ENCODE measurements around the gene ABCA13. TPM values are rescaled to one million over a fixed set of nuclear protein-coding genes. Genes with fewer than 3 reads are reported as not detected.

Gene ABCA13
- total RNA-seq, 6 experiments from 2014 or later: 0.43 to 2.6 (median 0.84) TPM

GRCh38 chr7:48213226-48213625 is 42.0 kb downstream of the ABCA13 start:
- Histone ChIP-seq H3K36me3 (no peaks in the 10 kb centered on the region), H3K4me1 (no peaks in the 10 kb centered on the region), H3K4me3 (no peak overlapping the region), H3K27me3 (no peaks in the 10 kb centered on the region), H3K27ac (no peak overlapping the region), H3K9me3 (no peaks in the 10 kb centered on the region)
- DNase-seq (no peak), ATAC-seq (no peak)
- intact Hi-C loops (cut with DNase I): no loop called here
- no peak for TF ChIP-seq POLR2A (IDR thresholded peaks at IDR 0.05)
- no peak for TF ChIP-seq CTCF (IDR thresholded peaks at IDR 0.05)
- WGBS (ENCODE audit: insufficient coverage, low coverage, low lambda C conversion rate, missing lambda C conversion rate): 60% methylated on average over 1 of the region's 1 CpG

DNA sequence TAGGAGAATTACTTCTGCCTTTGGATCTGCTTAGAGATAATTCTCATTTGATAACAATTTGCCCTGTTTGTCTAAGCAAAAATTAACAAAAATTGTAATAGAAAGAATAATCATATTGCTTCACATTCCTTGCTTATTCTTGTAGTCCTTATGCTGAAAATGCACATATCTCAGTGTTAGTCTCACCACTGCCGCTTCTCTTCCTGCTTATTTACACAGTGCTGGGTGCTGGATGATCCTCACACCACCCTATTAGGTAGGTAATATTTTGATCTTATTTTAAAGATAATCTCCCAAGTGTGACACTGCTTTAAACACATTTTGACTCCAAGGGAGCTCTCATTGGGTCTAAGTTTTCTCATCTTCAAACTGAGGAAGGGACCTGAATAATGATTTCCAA is 46.0 kb downstream of the ABCA13 start:
- TF ChIP-seq CTCF (IDR thresholded peaks at IDR 0.05): no peak
- TF ChIP-seq POLR2A (IDR thresholded peaks at IDR 0.05): no peak
- WGBS (ENCODE audit: insufficient coverage, low coverage, low lambda C conversion rate, missing lambda C conversion rate): 85% methylated on average over 1 of the region's 1 CpG
- H3K4me1 ChIP-seq: no peaks in the 10 kb centered on the region
- H3K27ac ChIP-seq: no peak overlapping the region
- no peak for DNase-seq
- H3K27me3 ChIP-seq: no peaks in the 10 kb centered on the region
- no peaks in the 10 kb centered on the region for H3K9me3 ChIP-seq
- no peaks in the 10 kb centered on the region for H3K36me3 ChIP-seq
- no peak overlapping the region for H3K4me3 ChIP-seq
- no peak for ATAC-seq
- intact Hi-C loops (cut with DNase I): no loop called here

DNA sequence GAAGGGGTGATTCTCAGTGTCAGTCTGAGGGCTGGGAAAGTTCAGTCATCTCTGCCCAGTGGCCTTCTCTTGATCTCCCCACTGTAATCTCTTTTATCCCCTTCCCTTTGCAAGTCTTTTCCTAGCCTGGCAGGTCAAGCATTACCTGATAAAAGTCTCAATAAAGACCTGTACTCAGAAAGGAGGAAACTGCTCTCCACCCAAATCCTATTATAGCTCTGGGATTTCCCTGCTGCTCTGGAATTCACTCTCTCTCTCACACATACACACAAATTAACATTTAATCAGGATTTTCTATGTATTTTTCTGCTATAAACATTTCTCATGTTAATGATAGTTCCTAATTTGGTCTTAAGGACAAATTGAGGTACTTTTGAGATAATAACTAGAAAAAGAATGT is 46.5 kb downstream of the ABCA13 start:
- Histone ChIP-seq H3K9me3 (no peaks in the 10 kb centered on the region), H3K27me3 (no peaks in the 10 kb centered on the region), H3K27ac (no peak overlapping the region), H3K4me3 (no peak overlapping the region), H3K4me1 (no peaks in the 10 kb centered on the region), H3K36me3 (no peaks in the 10 kb centered on the region)
- TF ChIP-seq CTCF (IDR thresholded peaks at IDR 0.05) (no peak), POLR2A (IDR thresholded peaks at IDR 0.05) (no peak)
- intact Hi-C loops (cut with DNase I): no loop called here
- no peak for ATAC-seq
- no peak for DNase-seq

GRCh38 chr7:48224042-48224441 is 52.8 kb downstream of the ABCA13 start:
- Histone ChIP-seq H3K4me3 (no peak overlapping the region), H3K9me3 (no peaks in the 10 kb centered on the region), H3K36me3 (no peaks in the 10 kb centered on the region), H3K27me3 (no peaks in the 10 kb centered on the region), H3K4me1 (no peaks in the 10 kb centered on the region), H3K27ac (no peak overlapping the region)
- ATAC-seq (no peak), DNase-seq (no peak)
- no CpG with 5 or more reads among the region's 2 CpGs for WGBS (ENCODE audit: insufficient coverage, low coverage, low lambda C conversion rate, missing lambda C conversion rate)
- intact Hi-C loops (cut with DNase I): no loop called here
- TF ChIP-seq POLR2A (IDR thresholded peaks at IDR 0.05) (no peak), CTCF (IDR thresholded peaks at IDR 0.05) (no peak)

DNA sequence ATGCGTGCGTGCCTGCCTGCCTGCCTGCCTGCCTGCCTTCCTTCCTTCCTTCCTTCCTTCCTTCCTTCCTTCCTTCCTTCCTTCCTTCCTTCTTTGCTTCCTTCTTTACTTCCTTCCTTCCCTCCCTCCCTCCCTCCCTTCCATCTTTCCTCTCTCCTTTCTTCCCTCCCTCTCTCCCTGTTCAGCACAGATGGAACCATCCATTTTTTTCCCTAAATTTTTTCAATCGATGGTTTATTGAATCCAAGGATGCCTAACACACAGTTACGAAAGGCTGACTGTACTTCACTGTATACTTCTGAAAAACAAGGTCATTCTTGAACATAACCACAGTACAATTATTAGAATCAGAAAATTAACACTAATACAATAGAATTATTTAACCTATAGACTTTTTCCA is 53.8 kb downstream of the ABCA13 start:
- intact Hi-C loops (cut with DNase I): no loop called here
- TF ChIP-seq POLR2A (IDR thresholded peaks at IDR 0.05): no peak
- TF ChIP-seq CTCF (IDR thresholded peaks at IDR 0.05): no peak
- 76% methylated on average over 4 of the region's 4 CpGs for WGBS (ENCODE audit: insufficient coverage, low coverage, low lambda C conversion rate, missing lambda C conversion rate)
- no peaks in the 10 kb centered on the region for H3K36me3 ChIP-seq
- ATAC-seq (no peak), DNase-seq (no peak)
- no peak overlapping the region for H3K27ac ChIP-seq
- no peaks in the 10 kb centered on the region for H3K4me1 ChIP-seq
- H3K4me3 ChIP-seq: no peak overlapping the region
- no peaks in the 10 kb centered on the region for H3K9me3 ChIP-seq
- no peaks in the 10 kb centered on the region for H3K27me3 ChIP-seq

Data from right lobe of liver (tissue), 6 donors.